Right lobe of liver (tissue), 6 donors: ENCODE measurements around the gene NEB. TPM values are rescaled to one million over a fixed set of nuclear protein-coding genes. Genes with fewer than 3 reads are reported as not detected.

ENCODE experiments used
- ATAC-seq, 4 donors: fragments of 200-7000 bp; cut with Tn5 transposase; one replicate each; pipeline ENCODE4 v1.9.1; 2020; ENCODE audit warnings: mild to moderate bottlenecking in 4 of 4, moderate library complexity in 4 of 4
- DNase-seq, 3 donors: peaks; one replicate each; pipeline ENCODE4 v3.0.0-alpha.2; 2020
- H3K27ac ChIP-seq, 3 donors: fragments of 200-600 bp; one replicate each; pipeline ENCODE4 v1.8.0; 2022
- H3K27me3 ChIP-seq, 2 donors: fragments of 200-600 bp; one replicate each; pipeline ENCODE4 v1.8.0; 2022
- H3K36me3 ChIP-seq, 4 donors: fragments of 200-600 bp; sonication (generic) in 1 of 4; one replicate each; pipeline versions ENCODE4 v1.5.1 to v1.8.0; 2017 to 2022; ENCODE audit warnings: control low read depth in 1 of 4
- H3K4me1 ChIP-seq, 4 donors: fragments of 200-600 bp; sonication (generic) in 1 of 4; one replicate each; pipeline versions ENCODE4 v1.5.1 to v1.8.0; 2017 to 2022; ENCODE audit warnings: control low read depth in 1 of 4
- H3K4me3 ChIP-seq, 3 donors: fragments of 200-600 bp; one replicate each; pipeline ENCODE4 v1.8.0; 2022
- H3K9me3 ChIP-seq, 4 donors: fragments of 200-600 bp; sonication (generic) in 1 of 4; one replicate each; pipeline versions ENCODE4 v1.5.1 to v1.8.0; 2017 to 2022; ENCODE audit warnings: control low read depth in 1 of 4
- POLR2A ChIP-seq: fragments of 450-650 bp; IDR thresholded peaks from one replicate; pipeline ENCODE4 v1.6.1; 2017; ENCODE audit warnings: antibody characterized with exemption, mild to moderate bottlenecking
- WGBS: methylation state at CpG from one replicate; pipeline ENCODE4 v1.1.6; 2018; ENCODE audit warnings: low coverage, low lambda C conversion rate; ENCODE audit not compliant: insufficient coverage; ENCODE audit errors: missing lambda C conversion rate; 5-methylcytosine and 5-hydroxymethylcytosine counted together
- intact Hi-C, 2 donors: fragments of 100-400 bp; cut with DNase I; formaldehyde crosslinking; loops; one replicate each; pipeline versions ENCODE4 v1.11.2 to v1.14.1; 2022
- total RNA-seq, 6 experiments: library from RNA; depleted of rRNA in 2 of 6; stranded (reverse); fragments of >200 nt in 2 of 6; fragmentation: NEBNext Ultra II Directional in 3 of 6; extraction: Animal tissue kit (Norgen Biotek cat#: 25700) in 3 of 6; gene quantifications; one replicate each; pipeline versions ENCODE4 v1.1.0 to v1.2.4, GENCODE V29; 2016 to 2023
- TF ChIP-seq, protein P1 (sequence below), 4 donors: fragments of 200-600 bp in 3 of 4; fragments of 450-650 bp in 1 of 4; IDR thresholded peaks; one replicate each; pipeline versions ENCODE4 v1.5.1 to v1.8.0; 2016 to 2022; ENCODE audit warnings: antibody characterized with exemption in 4 of 4, mild to moderate bottlenecking in 2 of 4
- donor health status: DM: no; HTN: yes; CAD: no.
- donor health status: DM: no; HTN: no; CAD: no.
- donor health status: DM: no; HTN: no; CAD: no.
- donor health status: DM: no; HTN: yes; CAD: no.
- donor health status: DM: no; HTN: yes; CAD: no.

Gene NEB
- total RNA-seq, 6 experiments from 2014 or later, result 1.3 to 23.1 (median 9.2) TPM

DNA sequence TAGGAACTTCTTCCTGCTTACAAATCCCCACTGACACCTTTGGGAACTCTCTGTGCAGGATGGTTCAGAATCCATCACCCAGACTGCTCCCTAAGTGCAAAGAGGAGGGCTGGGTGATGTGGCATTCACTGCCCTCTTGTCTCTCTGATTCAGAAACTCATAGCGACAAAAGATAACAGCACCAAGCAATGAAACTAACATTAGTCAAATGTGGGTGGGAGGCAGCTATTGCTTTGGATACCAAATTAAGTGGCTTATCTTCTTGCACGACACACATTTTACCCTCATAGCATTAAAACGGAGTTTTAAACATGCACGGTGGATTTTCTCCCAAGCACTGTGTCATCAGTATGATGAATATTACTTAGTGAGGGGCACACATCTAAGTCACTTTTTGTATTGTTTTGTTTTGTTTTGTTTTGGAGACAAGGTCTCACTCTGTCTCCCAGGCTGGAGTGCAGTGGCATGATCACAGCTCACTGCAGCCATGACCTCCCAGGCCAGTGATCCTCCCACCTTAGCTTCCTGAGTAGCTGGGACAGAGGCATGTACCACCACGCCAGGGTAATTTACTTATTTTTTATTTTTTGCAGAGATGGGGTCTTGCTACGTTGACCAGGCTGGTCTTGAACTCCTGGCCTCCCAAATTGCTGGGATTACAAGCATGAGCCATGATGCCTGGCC is 40.9 kb upstream of the NEB start:
- no peak overlapping the region for H3K4me3 ChIP-seq
- intact Hi-C loops, result no loop called here
- H3K27me3 ChIP-seq, result no peaks in the 10 kb centered on the region
- ATAC-seq (no peak), DNase-seq (no peak)
- peaks cover 0 to 7% (median 0%) of the 10 kb centered on the region in 4 donors for H3K36me3 ChIP-seq
- no peaks in the 10 kb centered on the region for H3K9me3 ChIP-seq
- H3K4me1 ChIP-seq, result no peaks in the 10 kb centered on the region
- TF ChIP-seq, protein P1, sequence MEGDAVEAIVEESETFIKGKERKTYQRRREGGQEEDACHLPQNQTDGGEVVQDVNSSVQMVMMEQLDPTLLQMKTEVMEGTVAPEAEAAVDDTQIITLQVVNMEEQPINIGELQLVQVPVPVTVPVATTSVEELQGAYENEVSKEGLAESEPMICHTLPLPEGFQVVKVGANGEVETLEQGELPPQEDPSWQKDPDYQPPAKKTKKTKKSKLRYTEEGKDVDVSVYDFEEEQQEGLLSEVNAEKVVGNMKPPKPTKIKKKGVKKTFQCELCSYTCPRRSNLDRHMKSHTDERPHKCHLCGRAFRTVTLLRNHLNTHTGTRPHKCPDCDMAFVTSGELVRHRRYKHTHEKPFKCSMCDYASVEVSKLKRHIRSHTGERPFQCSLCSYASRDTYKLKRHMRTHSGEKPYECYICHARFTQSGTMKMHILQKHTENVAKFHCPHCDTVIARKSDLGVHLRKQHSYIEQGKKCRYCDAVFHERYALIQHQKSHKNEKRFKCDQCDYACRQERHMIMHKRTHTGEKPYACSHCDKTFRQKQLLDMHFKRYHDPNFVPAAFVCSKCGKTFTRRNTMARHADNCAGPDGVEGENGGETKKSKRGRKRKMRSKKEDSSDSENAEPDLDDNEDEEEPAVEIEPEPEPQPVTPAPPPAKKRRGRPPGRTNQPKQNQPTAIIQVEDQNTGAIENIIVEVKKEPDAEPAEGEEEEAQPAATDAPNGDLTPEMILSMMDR (IDR thresholded peaks at IDR 0.05), result no peak
- no peak for TF ChIP-seq POLR2A
- 74% methylated on average over 6 of the region's 6 CpGs for WGBS
- H3K27ac ChIP-seq, result no peak overlapping the region

DNA sequence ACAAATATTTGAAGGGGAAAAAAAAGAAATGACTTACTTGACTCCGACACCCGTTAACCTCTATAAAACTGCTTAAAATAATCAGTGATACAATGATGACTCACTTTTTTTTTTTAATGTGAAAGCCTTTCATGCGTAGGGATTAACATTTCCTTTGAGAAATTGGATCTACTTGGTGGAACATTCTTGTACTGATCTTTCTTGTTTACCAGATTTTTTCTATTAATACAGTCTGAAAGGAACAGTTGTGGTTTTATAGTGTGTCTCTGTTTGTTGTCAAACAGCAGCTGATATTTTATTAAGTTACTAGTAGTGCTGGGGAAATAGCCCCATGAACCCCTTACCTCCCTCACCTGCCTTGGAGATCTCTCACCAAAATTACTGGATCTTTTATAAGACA is 40.2 kb upstream of the NEB start:
- ATAC-seq, result no peak
- Histone ChIP-seq H3K27me3 (no peaks in the 10 kb centered on the region), H3K36me3 (peaks cover 0 to 7% (median 0%) of the 10 kb centered on the region in 4 donors), H3K4me1 (no peaks in the 10 kb centered on the region), H3K4me3 (no peak overlapping the region), H3K9me3 (no peaks in the 10 kb centered on the region), H3K27ac (no peak overlapping the region)
- intact Hi-C loops, result no loop called here
- DNase-seq, result no peak
- WGBS, result 82% methylated on average over 3 of the region's 3 CpGs
- no peak for TF ChIP-seq POLR2A
- TF ChIP-seq, protein P1 (IDR thresholded peaks at IDR 0.05), result no peak

DNA sequence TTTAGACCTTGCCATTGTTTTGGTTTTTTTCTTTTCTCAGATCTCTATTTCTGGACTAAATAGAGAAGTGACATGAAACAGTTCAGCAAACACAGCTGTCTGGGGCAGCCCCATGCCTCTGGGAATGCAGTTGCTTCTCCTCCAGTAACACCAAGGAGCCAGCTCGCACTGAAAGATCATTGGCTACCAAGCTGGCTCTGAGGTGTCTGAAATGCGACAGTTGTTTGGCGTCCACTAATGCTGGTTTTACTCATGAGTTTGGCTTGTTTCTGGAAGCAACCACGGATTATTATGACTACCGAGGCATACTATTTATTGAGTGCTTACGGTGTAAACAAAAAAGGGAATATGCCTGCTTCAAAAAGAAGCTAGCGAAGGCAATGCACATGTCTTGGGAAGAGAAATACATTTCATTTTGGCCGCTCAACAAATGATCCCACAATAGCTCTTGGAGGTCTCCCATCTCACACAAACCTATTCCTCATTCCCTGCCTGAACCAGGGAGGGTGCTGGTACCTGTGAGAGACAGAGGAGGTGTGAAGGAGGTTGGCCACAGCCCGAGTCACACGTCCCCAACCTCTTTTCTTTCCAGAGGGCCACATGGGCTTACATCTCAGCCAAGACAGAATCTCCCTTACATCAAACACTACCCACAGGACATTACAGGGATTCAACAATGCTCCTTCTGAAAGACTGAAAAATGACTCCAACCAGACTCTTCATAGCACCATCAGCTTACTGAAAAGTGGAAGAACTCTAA is 37.5 kb upstream of the NEB start:
- intact Hi-C loops, result no loop called here
- no peak for DNase-seq
- no peak overlapping the region for H3K27ac ChIP-seq
- TF ChIP-seq POLR2A, result no peak
- TF ChIP-seq, protein P1 (IDR thresholded peaks at IDR 0.05), result no peak
- WGBS, result 82% methylated on average over 7 of the region's 10 CpGs
- ATAC-seq, result peak in 2 of 4 donors; percentile 17 to 25
- no peak overlapping the region for H3K4me3 ChIP-seq
- no peaks in the 10 kb centered on the region for H3K4me1 ChIP-seq
- no peaks in the 10 kb centered on the region for H3K9me3 ChIP-seq
- H3K27me3 ChIP-seq, result no peaks in the 10 kb centered on the region
- peaks cover 0 to 7% (median 0%) of the 10 kb centered on the region in 4 donors for H3K36me3 ChIP-seq

DNA sequence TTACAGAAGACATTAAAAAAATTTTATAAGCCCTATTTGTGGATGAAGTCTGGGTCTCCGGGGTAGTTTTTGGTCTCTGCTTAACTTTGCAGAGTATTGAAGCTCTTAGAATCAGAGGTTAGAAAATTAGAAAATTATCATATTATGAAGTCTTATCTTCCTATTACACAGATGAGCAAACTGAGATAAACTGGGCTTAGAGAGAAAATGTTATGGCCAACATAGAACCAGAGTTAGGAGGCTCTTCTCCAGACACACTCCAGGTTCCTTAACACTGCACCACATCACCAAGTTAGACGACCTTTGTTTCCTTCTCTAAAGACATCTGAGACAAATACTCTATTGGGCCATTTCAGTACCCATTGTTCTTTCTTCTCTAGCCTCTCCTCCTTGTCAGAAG is 36.7 kb upstream of the NEB start:
- intact Hi-C loops, result no loop called here
- H3K4me1 ChIP-seq, result no peaks in the 10 kb centered on the region
- H3K4me3 ChIP-seq, result no peak overlapping the region
- H3K36me3 ChIP-seq, result peaks cover 0 to 2% (median 0%) of the 10 kb centered on the region in 4 donors
- TF ChIP-seq POLR2A, result no peak
- TF ChIP-seq, protein P1 (IDR thresholded peaks at IDR 0.05), result no peak
- DNase-seq (no peak), ATAC-seq (no peak)
- no peaks in the 10 kb centered on the region for H3K9me3 ChIP-seq
- no peak overlapping the region for H3K27ac ChIP-seq
- no peaks in the 10 kb centered on the region for H3K27me3 ChIP-seq
- WGBS, result 86% methylated on average over 2 of the region's 2 CpGs
